ENCODE results near the gene LINS1.

DNA sequence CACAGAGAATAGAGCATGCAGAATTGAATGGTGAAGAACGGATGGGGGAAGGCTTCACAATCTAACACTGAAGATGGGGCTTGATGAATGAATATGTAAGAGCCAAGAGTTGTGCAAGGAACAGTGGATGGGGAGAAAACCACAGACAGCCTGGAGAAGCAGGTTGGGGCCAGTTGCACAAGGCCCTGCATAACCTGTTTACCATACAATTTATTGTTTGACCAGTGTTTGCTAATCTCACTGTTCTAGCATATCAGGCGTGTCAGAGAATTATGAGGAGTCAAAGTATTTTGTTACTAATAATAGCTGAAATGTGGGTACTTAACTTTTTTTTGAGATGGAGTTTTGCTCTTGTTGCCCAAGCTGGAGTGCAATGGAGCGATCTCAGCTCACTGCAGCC, 36.4 kb downstream of the LINS1 start:
- TF ChIP-seq, protein P1, sequence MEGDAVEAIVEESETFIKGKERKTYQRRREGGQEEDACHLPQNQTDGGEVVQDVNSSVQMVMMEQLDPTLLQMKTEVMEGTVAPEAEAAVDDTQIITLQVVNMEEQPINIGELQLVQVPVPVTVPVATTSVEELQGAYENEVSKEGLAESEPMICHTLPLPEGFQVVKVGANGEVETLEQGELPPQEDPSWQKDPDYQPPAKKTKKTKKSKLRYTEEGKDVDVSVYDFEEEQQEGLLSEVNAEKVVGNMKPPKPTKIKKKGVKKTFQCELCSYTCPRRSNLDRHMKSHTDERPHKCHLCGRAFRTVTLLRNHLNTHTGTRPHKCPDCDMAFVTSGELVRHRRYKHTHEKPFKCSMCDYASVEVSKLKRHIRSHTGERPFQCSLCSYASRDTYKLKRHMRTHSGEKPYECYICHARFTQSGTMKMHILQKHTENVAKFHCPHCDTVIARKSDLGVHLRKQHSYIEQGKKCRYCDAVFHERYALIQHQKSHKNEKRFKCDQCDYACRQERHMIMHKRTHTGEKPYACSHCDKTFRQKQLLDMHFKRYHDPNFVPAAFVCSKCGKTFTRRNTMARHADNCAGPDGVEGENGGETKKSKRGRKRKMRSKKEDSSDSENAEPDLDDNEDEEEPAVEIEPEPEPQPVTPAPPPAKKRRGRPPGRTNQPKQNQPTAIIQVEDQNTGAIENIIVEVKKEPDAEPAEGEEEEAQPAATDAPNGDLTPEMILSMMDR (conservative IDR thresholded peaks at IDR 0.05) = no peak
- no peak for TF ChIP-seq ZFX (IDR thresholded peaks at IDR 0.05)

Data from C4-2B (cell line).